NCI-H2196 treated with DMSO at 0.1 percent for 48 hours (cell line): Measurements from ENCODE around the gene RNFT2.
A peak's percentile ranks its signal among the peaks of the same experiment; 100 is the strongest.

Experiments
- DNase-seq: peaks from one replicate; lab custom pipeline; 2025; ENCODE audit not compliant: unreplicated experiment; lab: John Stamatoyannopoulos, UW

The RNFT2 gene

GRCh38 chr12:116874324-116874995 is 136.3 kb downstream of the RNFT2 start:
- DNase-seq, result no peak

GRCh38 chr12:116876151-116876869 is 138.2 kb downstream of the RNFT2 start:
- DNase-seq, result no peak

- DNase-seq, result no peak
Measured at GRCh38 chr12:116878567-116879508, 140.7 kb downstream of the RNFT2 start.

- no peak for DNase-seq
Measured at GRCh38 chr12:116879509-116880212, 141.5 kb downstream of the RNFT2 start.

- DNase-seq, result no peak
Measured at GRCh38 chr12:116880213-116880816, 142.2 kb downstream of the RNFT2 start.

GRCh38 chr12:116880817-116881324 is 142.8 kb downstream of the RNFT2 start:
- peak; percentile 60 for DNase-seq

- DNase-seq, result peak; percentile 60
Measured at GRCh38 chr12:116881325-116881876, 143.3 kb downstream of the RNFT2 start, which contains the start of gene HRK. TSS of gene HRK (minus strand) at chr12:116881441. CDS start at chr12:116881307, 134 bp downstream.

GRCh38 chr12:116881877-116882507 is 143.9 kb downstream of the RNFT2 start:
- DNase-seq, result no peak

- no peak for DNase-seq
Measured at GRCh38 chr12:116882742-116883141, 144.6 kb downstream of the RNFT2 start.

- no peak for DNase-seq
Measured at GRCh38 chr12:116884871-116885270, 146.8 kb downstream of the RNFT2 start.

- DNase-seq, result no peak
Measured at GRCh38 chr12:116885491-116885890, 147.4 kb downstream of the RNFT2 start.

GRCh38 chr12:116887244-116887643 is 149.1 kb downstream of the RNFT2 start:
- no peak for DNase-seq

- no peak for DNase-seq
Measured at GRCh38 chr12:116887897-116888296, 149.8 kb downstream of the RNFT2 start.

GRCh38 chr12:116890330-116890729 is 152.2 kb downstream of the RNFT2 start:
- no peak for DNase-seq

GRCh38 chr12:116891019-116891418 is 152.9 kb downstream of the RNFT2 start:
- no peak for DNase-seq

- DNase-seq, result no peak
Measured at GRCh38 chr12:116892349-116893140, 154.4 kb downstream of the RNFT2 start.

GRCh38 chr12:116894913-116895312 is 156.8 kb downstream of the RNFT2 start:
- DNase-seq, result no peak

GRCh38 chr12:116896411-116896924 is 158.4 kb downstream of the RNFT2 start:
- DNase-seq, result no peak
